NCI-H226 (cell line): ENCODE data around the gene SACM1L.

Experiments
- DNase-seq: peaks from one replicate; pipeline ENCODE4 v3.0.0-alpha.2; 2015

The SACM1L gene

GRCh38 chr3:45792516-45793172, 103.4 kb downstream of the SACM1L start:
- DNase-seq = no peak

- DNase-seq = no peak
Measured at GRCh38 chr3:45793482-45794176, 104.4 kb downstream of the SACM1L start.

- DNase-seq = no peak
Measured at GRCh38 chr3:45794177-45794560, 105.0 kb downstream of the SACM1L start.

GRCh38 chr3:45794660-45795059, 105.5 kb downstream of the SACM1L start:
- no peak for DNase-seq
